ENCODE data around the gene MAPK4.

DNA sequence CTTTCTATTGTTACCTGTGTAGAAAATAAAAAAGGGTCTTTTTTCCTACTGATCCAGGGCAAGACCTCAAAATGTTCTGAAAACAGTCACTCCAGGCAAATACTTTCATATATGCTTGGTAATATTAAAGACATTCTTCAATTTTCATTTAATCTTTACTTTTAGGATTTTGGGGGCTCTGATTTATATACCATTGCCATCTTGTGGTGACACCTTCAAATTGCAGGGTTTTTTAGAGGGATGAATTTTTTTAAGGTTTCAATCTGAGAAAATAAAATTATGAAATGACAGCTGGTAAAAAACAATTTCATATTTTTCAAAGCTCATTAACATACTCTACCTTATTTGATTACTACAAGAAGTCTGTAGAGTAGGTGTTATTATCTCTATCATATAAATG is 26.8 kb downstream of the MAPK4 start:
- no peak for TF ChIP-seq POLR2A (IDR thresholded peaks at IDR 0.05)
- TF ChIP-seq, protein P1, sequence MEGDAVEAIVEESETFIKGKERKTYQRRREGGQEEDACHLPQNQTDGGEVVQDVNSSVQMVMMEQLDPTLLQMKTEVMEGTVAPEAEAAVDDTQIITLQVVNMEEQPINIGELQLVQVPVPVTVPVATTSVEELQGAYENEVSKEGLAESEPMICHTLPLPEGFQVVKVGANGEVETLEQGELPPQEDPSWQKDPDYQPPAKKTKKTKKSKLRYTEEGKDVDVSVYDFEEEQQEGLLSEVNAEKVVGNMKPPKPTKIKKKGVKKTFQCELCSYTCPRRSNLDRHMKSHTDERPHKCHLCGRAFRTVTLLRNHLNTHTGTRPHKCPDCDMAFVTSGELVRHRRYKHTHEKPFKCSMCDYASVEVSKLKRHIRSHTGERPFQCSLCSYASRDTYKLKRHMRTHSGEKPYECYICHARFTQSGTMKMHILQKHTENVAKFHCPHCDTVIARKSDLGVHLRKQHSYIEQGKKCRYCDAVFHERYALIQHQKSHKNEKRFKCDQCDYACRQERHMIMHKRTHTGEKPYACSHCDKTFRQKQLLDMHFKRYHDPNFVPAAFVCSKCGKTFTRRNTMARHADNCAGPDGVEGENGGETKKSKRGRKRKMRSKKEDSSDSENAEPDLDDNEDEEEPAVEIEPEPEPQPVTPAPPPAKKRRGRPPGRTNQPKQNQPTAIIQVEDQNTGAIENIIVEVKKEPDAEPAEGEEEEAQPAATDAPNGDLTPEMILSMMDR (IDR thresholded peaks at IDR 0.05), result peak in 2 of 6 experiments; percentile 6 to 27

Data from esophagus squamous epithelium (tissue), 4 donors.